Measurements from ENCODE around the gene MYCL.
"Not testable (repeated sequence)": the region's sequence is repeated elsewhere in the genome, so short reads cannot be mapped to it uniquely, and the experiment has no call there.

MYCL gene

GRCh38 chr1:39927538-39927937, 25.8 kb upstream of the MYCL start:
- no peaks in the 10 kb centered on the region for H3K9me3 Mint-ChIP-seq
- ATAC-seq, result no peak
- no peak overlapping the region for H3K27ac Mint-ChIP-seq
- no peaks in the 10 kb centered on the region for H3K27me3 Mint-ChIP-seq
- H3K36me3 Mint-ChIP-seq, result no peaks in the 10 kb centered on the region
- H3K4me3 Mint-ChIP-seq, result no peak overlapping the region
- peaks cover 20% of the 10 kb centered on the region for H3K4me1 Mint-ChIP-seq

GRCh38 chr1:39926820-39927219, 25.1 kb upstream of the MYCL start:
- Mint-ChIP-seq H3K9me3 (no peaks in the 10 kb centered on the region), H3K27me3 (no peaks in the 10 kb centered on the region), H3K36me3 (no peaks in the 10 kb centered on the region), H3K4me1 (peaks cover 20% of the 10 kb centered on the region), H3K27ac (peak overlapping the region; percentile 74), H3K4me3 (no peak overlapping the region)
- ATAC-seq, result no peak

- peak; percentile 68 for ATAC-seq
- Mint-ChIP-seq H3K4me3 (no peak overlapping the region), H3K27ac (peak overlapping the region; percentile 74), H3K27me3 (no peaks in the 10 kb centered on the region), H3K36me3 (no peaks in the 10 kb centered on the region), H3K4me1 (peaks cover 20% of the 10 kb centered on the region), H3K9me3 (no peaks in the 10 kb centered on the region)
These were observed 24.7 kb upstream of the MYCL start for GRCh38 chr1:39926343-39926793.

- H3K9me3 Mint-ChIP-seq, result no peaks in the 10 kb centered on the region
- H3K4me1 Mint-ChIP-seq, result peaks cover 20% of the 10 kb centered on the region
- peak overlapping the region; percentile 74 for H3K27ac Mint-ChIP-seq
- no peaks in the 10 kb centered on the region for H3K36me3 Mint-ChIP-seq
- peak; percentile 11 for ATAC-seq
- H3K27me3 Mint-ChIP-seq, result no peaks in the 10 kb centered on the region
- H3K4me3 Mint-ChIP-seq, result no peak overlapping the region
These were observed 24.1 kb upstream of the MYCL start for GRCh38 chr1:39925721-39926342.

GRCh38 chr1:39922251-39922688, 20.6 kb upstream of the MYCL start:
- ATAC-seq, result no peak
- peaks cover 4% of the 10 kb centered on the region for H3K27me3 Mint-ChIP-seq
- no peaks in the 10 kb centered on the region for H3K36me3 Mint-ChIP-seq
- no peaks in the 10 kb centered on the region for H3K9me3 Mint-ChIP-seq
- H3K4me1 Mint-ChIP-seq, result peaks cover 28% of the 10 kb centered on the region
- H3K4me3 Mint-ChIP-seq, result no peak overlapping the region
- H3K27ac Mint-ChIP-seq, result no peak overlapping the region

- Mint-ChIP-seq H3K4me3 (no peak overlapping the region), H3K36me3 (no peaks in the 10 kb centered on the region), H3K27me3 (peaks cover 17% of the 10 kb centered on the region), H3K4me1 (peaks cover 8% of the 10 kb centered on the region), H3K9me3 (no peaks in the 10 kb centered on the region), H3K27ac (no peak overlapping the region)
- peak; percentile 93 for ATAC-seq
These were observed 17.8 kb upstream of the MYCL start for GRCh38 chr1:39919545-39919944.

- H3K4me1 Mint-ChIP-seq, result peaks cover 8% of the 10 kb centered on the region
- ATAC-seq, result no peak
- no peak overlapping the region for H3K4me3 Mint-ChIP-seq
- H3K9me3 Mint-ChIP-seq, result no peaks in the 10 kb centered on the region
- H3K27ac Mint-ChIP-seq, result no peak overlapping the region
- peaks cover 25% of the 10 kb centered on the region for H3K27me3 Mint-ChIP-seq
- no peaks in the 10 kb centered on the region for H3K36me3 Mint-ChIP-seq
These were observed 16.1 kb upstream of the MYCL start for GRCh38 chr1:39917825-39918224.

GRCh38 chr1:39915499-39916129, 13.9 kb upstream of the MYCL start:
- H3K27me3 Mint-ChIP-seq, result peaks cover 25% of the 10 kb centered on the region
- ATAC-seq, result no peak
- H3K4me3 Mint-ChIP-seq, result no peak overlapping the region
- peaks cover 8% of the 10 kb centered on the region for H3K4me1 Mint-ChIP-seq
- no peaks in the 10 kb centered on the region for H3K9me3 Mint-ChIP-seq
- no peaks in the 10 kb centered on the region for H3K36me3 Mint-ChIP-seq
- no peak overlapping the region for H3K27ac Mint-ChIP-seq

- H3K27me3 Mint-ChIP-seq, result peaks cover 40% of the 10 kb centered on the region
- H3K9me3 Mint-ChIP-seq, H3K4me1 Mint-ChIP-seq, H3K4me3 Mint-ChIP-seq, H3K36me3 Mint-ChIP-seq, H3K27ac Mint-ChIP-seq, ATAC-seq: not testable (repeated sequence)
These were observed 11.4 kb upstream of the MYCL start for GRCh38 chr1:39913136-39913535.

GRCh38 chr1:39910263-39910662, 8.5 kb upstream of the MYCL start:
- Mint-ChIP-seq H3K27ac (no peak overlapping the region), H3K4me1 (peaks cover 21% of the 10 kb centered on the region), H3K4me3 (no peak overlapping the region), H3K27me3 (peaks cover 36% of the 10 kb centered on the region), H3K36me3 (peaks cover 8% of the 10 kb centered on the region), H3K9me3 (peaks cover 3% of the 10 kb centered on the region)
- no peak for ATAC-seq

GRCh38 chr1:39908534-39908933, 6.8 kb upstream of the MYCL start:
- Mint-ChIP-seq H3K27ac (peak overlapping the region; percentile 25), H3K4me1 (peaks cover 21% of the 10 kb centered on the region), H3K4me3 (no peak overlapping the region), H3K27me3 (peaks cover 39% of the 10 kb centered on the region), H3K9me3 (peaks cover 3% of the 10 kb centered on the region), H3K36me3 (peaks cover 8% of the 10 kb centered on the region)
- ATAC-seq, result peak; percentile 77

GRCh38 chr1:39907528-39908453, 6.1 kb upstream of the MYCL start:
- Mint-ChIP-seq H3K9me3 (peaks cover 3% of the 10 kb centered on the region), H3K36me3 (peaks cover 8% of the 10 kb centered on the region), H3K27ac (peak overlapping the region; percentile 25), H3K27me3 (peaks cover 36% of the 10 kb centered on the region), H3K4me1 (peaks cover 21% of the 10 kb centered on the region), H3K4me3 (no peak overlapping the region)
- ATAC-seq, result peak; percentile 62

- peaks cover 27% of the 10 kb centered on the region for H3K4me1 Mint-ChIP-seq
- peaks cover 8% of the 10 kb centered on the region for H3K36me3 Mint-ChIP-seq
- ATAC-seq, result no peak
- no peak overlapping the region for H3K27ac Mint-ChIP-seq
- peaks cover 3% of the 10 kb centered on the region for H3K9me3 Mint-ChIP-seq
- H3K27me3 Mint-ChIP-seq, result peaks cover 40% of the 10 kb centered on the region
- H3K4me3 Mint-ChIP-seq, result no peak overlapping the region
These were observed 3.5 kb upstream of the MYCL start for GRCh38 chr1:39905172-39905571.

- Mint-ChIP-seq H3K9me3 (no peaks in the 10 kb centered on the region), H3K36me3 (peaks cover 6% of the 10 kb centered on the region), H3K27ac (peak overlapping the region; percentile 20), H3K4me1 (peaks cover 13% of the 10 kb centered on the region), H3K4me3 (peak overlapping the region; percentile 84), H3K27me3 (peaks cover 37% of the 10 kb centered on the region)
- ATAC-seq, result no peak
These were observed 717 bp upstream of the MYCL start for GRCh38 chr1:39902460-39902807.

GRCh38 chr1:39901464-39901713, 328 bp downstream of the MYCL start:
- Mint-ChIP-seq H3K4me3 (peak overlapping the region; percentile 48), H3K36me3 (no peaks in the 10 kb centered on the region), H3K27ac (no peak overlapping the region), H3K27me3 (peaks cover 27% of the 10 kb centered on the region), H3K9me3 (no peaks in the 10 kb centered on the region), H3K4me1 (peaks cover 6% of the 10 kb centered on the region)
- ATAC-seq, result peak; percentile 9

Measured in stimulated activated memory B cell treated with anti-CD40 and anti-IgM and Interleukin-4, amounts not matched to agents 10 μg/mL and 1 μg/mL and 100 μg/mL, for 72 hours (primary cell).